GM12801 (cell line): Measurements from ENCODE around the gene ITIH4.

ENCODE experiments used
- CTCF ChIP-seq: IDR thresholded peaks from one replicate; pipeline ENCODE4 v1.5.1; 2011; ENCODE audit warnings: control low read depth; ENCODE audit not compliant: insufficient read length; ENCODE audit errors: extremely low read depth

ITIH4 gene

DNA sequence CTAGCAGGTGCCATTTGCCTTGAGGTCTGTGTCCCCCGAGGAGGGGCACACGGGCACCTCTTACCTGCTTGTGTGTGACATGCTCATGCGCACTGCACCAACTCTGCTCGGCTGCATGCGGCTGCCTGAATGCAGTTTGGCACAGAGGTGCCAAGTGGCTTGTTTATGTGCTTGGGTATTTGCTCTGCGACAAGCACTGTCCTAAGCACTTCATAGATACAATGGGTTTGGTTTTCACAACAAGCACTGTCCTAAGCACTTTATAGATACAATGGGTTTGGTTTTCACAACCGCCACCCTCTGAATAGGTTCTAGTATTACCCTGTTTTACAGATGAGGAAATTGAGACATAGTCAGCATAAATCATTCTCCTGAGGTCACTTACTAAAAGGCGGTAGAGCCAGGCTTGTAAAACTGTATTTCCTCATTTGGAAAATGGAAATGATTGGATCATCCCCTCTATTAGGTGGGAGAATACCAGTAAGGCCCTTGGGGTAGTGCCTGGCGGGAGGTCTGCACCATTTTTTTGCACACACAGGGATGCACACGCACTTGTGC lies 487 bp downstream of the ITIH4 start:
- TF ChIP-seq CTCF: no peak

- no peak for TF ChIP-seq CTCF
These were observed 990 bp downstream of the ITIH4 start for GRCh38 chr3:52829482-52829881.

GRCh38 chr3:52827866-52828376 lies 2.6 kb downstream of the ITIH4 start:
- TF ChIP-seq CTCF: no peak

- no peak for TF ChIP-seq CTCF
These were observed 3.0 kb downstream of the ITIH4 start for GRCh38 chr3:52827441-52827840.

GRCh38 chr3:52824037-52824436 lies 6.4 kb downstream of the ITIH4 start:
- TF ChIP-seq CTCF: no peak

DNA sequence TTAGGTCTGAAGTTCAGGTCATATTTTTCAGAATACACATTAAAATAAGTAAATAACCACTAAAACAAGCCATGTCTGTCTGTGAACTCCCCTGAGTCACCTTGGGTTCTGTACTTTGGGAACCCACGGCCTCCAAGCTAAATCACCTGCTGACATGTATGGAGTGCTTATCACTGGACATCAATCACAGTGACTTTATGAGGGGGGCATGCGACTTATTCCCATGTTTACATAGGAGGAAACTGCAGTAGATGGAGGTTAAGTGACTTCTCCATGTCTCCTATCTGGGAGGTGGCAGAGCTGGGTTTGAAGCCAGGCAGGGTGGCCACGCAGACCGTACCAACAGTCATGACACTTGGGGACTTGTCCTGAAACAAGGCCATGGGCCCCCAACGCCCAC lies 8.1 kb downstream of the ITIH4 start:
- TF ChIP-seq CTCF: no peak

DNA sequence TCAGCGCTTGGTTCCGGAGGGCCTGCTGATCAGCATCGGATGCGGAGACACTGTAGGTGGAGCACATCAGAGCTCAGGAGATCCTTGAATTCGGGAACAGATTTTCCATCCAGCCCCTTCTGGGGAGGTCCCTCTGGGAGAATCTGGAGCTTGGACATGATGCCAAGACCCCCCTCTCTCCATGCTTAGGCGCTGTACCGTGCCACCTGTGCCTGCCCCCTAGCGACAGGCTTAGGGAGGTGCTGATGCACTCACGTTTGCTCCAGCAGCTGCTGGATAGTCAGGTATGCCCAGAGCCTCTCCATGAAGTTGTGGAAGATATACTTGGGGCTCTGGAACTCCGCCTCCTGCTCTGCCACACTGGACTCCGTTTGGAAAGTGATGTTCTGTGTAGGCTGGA lies 9.7 kb downstream of the ITIH4 start:
- no peak for TF ChIP-seq CTCF
